ENCODE measurements around the gene C19orf25. TPM values are rescaled to one million over a fixed set of nuclear protein-coding genes. Genes with fewer than 3 reads are reported as not detected.

C19orf25 gene
- total RNA-seq, 1 donor from 2014 or later: 38.0 TPM

DNA sequence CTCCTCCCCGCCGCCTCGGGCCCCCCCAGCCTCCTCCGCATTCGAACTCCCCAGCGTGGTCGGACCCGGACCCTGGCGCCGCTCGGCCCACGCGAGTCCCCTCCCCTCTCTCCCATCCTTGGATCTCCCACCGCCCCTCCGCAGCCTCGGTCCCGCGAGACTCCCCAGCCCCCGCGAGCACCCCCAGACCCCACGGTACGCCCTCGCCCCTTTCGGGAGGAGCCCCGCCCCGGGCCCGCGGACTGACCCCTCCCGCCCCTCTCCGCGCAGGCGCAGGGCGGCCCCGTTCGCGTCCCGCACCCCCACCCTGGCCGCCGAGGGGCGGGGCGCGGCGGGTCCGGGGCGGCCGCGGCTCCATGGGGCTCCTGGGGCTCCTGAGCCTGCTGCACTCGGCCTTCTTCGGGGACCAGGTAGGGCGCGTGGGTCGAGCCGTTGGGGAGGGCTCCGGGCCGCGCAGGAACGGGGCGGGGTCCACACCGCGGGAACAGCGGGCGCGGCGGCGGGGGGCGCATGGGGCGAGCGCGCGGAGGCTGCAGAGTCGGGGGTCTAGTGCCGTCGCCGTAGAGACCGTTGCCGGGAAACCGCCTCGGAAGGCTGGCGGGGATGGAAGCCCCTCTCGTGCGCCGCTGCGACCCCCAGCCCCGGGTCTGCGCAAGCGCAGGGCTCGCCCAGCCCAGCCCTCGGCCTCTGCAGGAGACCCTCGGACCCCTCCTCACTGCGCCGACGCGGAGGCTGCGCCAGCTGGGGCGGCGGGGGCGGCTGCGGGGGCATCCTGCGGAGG, 32.9 kb downstream of the C19orf25 start:
- Mint-ChIP-seq H3K9me3 (ENCODE audit: unreplicated experiment) (no peaks in the 10 kb centered on the region), H3K4me1 (ENCODE audit: unreplicated experiment) (peaks cover 28% of the 10 kb centered on the region), H3K27ac (ENCODE audit: unreplicated experiment) (no peak overlapping the region), H3K27me3 (ENCODE audit: unreplicated experiment) (peaks cover 29% of the 10 kb centered on the region), H3K4me3 (ENCODE audit: unreplicated experiment) (peak overlapping the region; percentile 29), H3K36me3 (ENCODE audit: unreplicated experiment) (peaks cover 8% of the 10 kb centered on the region)
- TF ChIP-seq, protein P1, sequence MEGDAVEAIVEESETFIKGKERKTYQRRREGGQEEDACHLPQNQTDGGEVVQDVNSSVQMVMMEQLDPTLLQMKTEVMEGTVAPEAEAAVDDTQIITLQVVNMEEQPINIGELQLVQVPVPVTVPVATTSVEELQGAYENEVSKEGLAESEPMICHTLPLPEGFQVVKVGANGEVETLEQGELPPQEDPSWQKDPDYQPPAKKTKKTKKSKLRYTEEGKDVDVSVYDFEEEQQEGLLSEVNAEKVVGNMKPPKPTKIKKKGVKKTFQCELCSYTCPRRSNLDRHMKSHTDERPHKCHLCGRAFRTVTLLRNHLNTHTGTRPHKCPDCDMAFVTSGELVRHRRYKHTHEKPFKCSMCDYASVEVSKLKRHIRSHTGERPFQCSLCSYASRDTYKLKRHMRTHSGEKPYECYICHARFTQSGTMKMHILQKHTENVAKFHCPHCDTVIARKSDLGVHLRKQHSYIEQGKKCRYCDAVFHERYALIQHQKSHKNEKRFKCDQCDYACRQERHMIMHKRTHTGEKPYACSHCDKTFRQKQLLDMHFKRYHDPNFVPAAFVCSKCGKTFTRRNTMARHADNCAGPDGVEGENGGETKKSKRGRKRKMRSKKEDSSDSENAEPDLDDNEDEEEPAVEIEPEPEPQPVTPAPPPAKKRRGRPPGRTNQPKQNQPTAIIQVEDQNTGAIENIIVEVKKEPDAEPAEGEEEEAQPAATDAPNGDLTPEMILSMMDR (IDR thresholded peaks at IDR 0.05): no peak
- no peak for DNase-seq (ENCODE audit: extremely low spot score, unreplicated experiment)

GRCh38 chr19:1445185-1445931, 33.7 kb downstream of the C19orf25 start:
- H3K4me1 Mint-ChIP-seq (ENCODE audit: unreplicated experiment): peaks cover 29% of the 10 kb centered on the region
- no peaks in the 10 kb centered on the region for H3K9me3 Mint-ChIP-seq (ENCODE audit: unreplicated experiment)
- peaks cover 21% of the 10 kb centered on the region for H3K27me3 Mint-ChIP-seq (ENCODE audit: unreplicated experiment)
- peak overlapping the region; percentile 72 for H3K4me3 Mint-ChIP-seq (ENCODE audit: unreplicated experiment)
- TF ChIP-seq, protein P1 (IDR thresholded peaks at IDR 0.05): peak; percentile 94
- peak; percentile 91 for DNase-seq (ENCODE audit: extremely low spot score, unreplicated experiment)
- peaks cover 15% of the 10 kb centered on the region for H3K36me3 Mint-ChIP-seq (ENCODE audit: unreplicated experiment)
- no peak overlapping the region for H3K27ac Mint-ChIP-seq (ENCODE audit: unreplicated experiment)

DNA sequence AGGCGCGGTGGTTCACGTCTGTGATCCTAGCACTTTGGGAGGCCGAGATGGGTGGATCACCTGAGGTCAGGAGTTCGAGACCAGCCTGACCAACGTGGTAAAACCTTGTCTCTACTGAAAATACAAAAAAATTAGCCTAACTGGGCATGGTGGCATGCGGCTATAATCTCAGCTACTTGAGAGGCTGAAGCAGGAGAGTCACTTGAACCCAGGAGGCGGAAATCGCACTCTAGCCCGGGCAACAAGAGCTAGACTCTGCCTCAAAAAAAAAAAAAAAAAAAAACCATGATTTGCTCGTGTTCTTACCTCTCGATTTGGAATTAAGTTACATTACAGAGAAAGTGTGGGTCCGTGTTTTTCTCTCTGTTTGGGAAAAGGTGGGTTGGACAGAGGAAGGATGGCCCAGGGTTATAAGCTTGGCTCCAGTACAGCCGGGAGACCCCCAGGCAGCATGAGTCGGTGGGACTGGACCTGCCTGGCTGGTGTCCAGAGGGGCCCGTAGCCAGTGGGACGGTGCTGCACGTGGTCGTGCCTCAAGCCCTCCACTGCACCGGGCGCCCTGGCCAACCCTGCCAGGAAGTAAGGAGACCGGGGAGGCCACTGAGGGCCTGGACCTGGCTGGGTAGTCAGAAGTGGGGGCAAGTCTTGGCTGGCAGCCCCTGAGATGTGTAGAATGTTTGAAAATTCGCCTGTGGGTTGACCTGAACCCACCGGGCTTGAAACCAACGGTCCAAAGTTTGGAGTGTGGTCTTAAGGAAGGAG, 37.2 kb downstream of the C19orf25 start:
- peak overlapping the region; percentile 38 for H3K27ac Mint-ChIP-seq (ENCODE audit: unreplicated experiment)
- no peaks in the 10 kb centered on the region for H3K9me3 Mint-ChIP-seq (ENCODE audit: unreplicated experiment)
- no peak overlapping the region for H3K4me3 Mint-ChIP-seq (ENCODE audit: unreplicated experiment)
- H3K27me3 Mint-ChIP-seq (ENCODE audit: unreplicated experiment): no peaks in the 10 kb centered on the region
- H3K4me1 Mint-ChIP-seq (ENCODE audit: unreplicated experiment): peaks cover 37% of the 10 kb centered on the region
- TF ChIP-seq, protein P1 (IDR thresholded peaks at IDR 0.05): no peak
- H3K36me3 Mint-ChIP-seq (ENCODE audit: unreplicated experiment): peaks cover 20% of the 10 kb centered on the region
- no peak for DNase-seq (ENCODE audit: extremely low spot score, unreplicated experiment)

- Mint-ChIP-seq H3K4me3 (ENCODE audit: unreplicated experiment) (peak overlapping the region; percentile 59), H3K27me3 (ENCODE audit: unreplicated experiment) (no peaks in the 10 kb centered on the region), H3K36me3 (ENCODE audit: unreplicated experiment) (peaks cover 20% of the 10 kb centered on the region), H3K27ac (ENCODE audit: unreplicated experiment) (no peak overlapping the region), H3K9me3 (ENCODE audit: unreplicated experiment) (no peaks in the 10 kb centered on the region), H3K4me1 (ENCODE audit: unreplicated experiment) (peaks cover 37% of the 10 kb centered on the region)
- DNase-seq (ENCODE audit: extremely low spot score, unreplicated experiment): no peak
- TF ChIP-seq, protein P1 (IDR thresholded peaks at IDR 0.05): no peak
Observed at GRCh38 chr19:1441022-1441426, 38.0 kb downstream of the C19orf25 start.
